Uterus (tissue), 4 donors: ENCODE results near the gene EIF6. TPM values are rescaled to one million over a fixed set of nuclear protein-coding genes. Genes with fewer than 3 reads are reported as not detected.

ENCODE experiments used
- DNase-seq, 2 donors: peaks; one replicate each; pipeline ENCODE4 v3.0.0-alpha.2; 2019 to 2020
- H3K27ac ChIP-seq, 2 donors: fragments of 200-600 bp; sonication (generic); 1 replicate in 1 of 2; 2 replicates in 1 of 2; pipeline ENCODE4 v1.5.1; 2016 to 2018
- H3K27me3 ChIP-seq, 2 donors: fragments of 200-600 bp; sonication (generic); one replicate each; pipeline ENCODE4 v1.5.1; 2018 to 2019; ENCODE audit warnings: control low read depth in 1 of 2
- H3K36me3 ChIP-seq, 2 donors: fragments of 200-600 bp; sonication (generic); one replicate each; pipeline ENCODE4 v1.5.1; 2019; ENCODE audit warnings: control low read depth in 1 of 2
- H3K4me1 ChIP-seq, 2 donors: fragments of 200-600 bp; sonication (generic); one replicate each; pipeline ENCODE4 v1.5.1; 2018 to 2019; ENCODE audit warnings: control low read depth in 1 of 2
- H3K4me3 ChIP-seq, 2 donors: fragments of 200-600 bp; sonication (generic); 1 replicate in 1 of 2; 2 replicates in 1 of 2; pipeline ENCODE4 v1.5.1; 2018 to 2019; ENCODE audit warnings: mild to moderate bottlenecking in 1 of 2
- H3K9me3 ChIP-seq, 2 donors: fragments of 200-600 bp; sonication (generic); one replicate each; pipeline ENCODE4 v1.5.1; 2019; ENCODE audit warnings: control low read depth in 1 of 2
- POLR2A ChIP-seq, 2 donors: fragments of 450-650 bp; IDR thresholded peaks; one replicate each; pipeline ENCODE4 v1.6.1; 2016; ENCODE audit warnings: antibody characterized with exemption in 2 of 2, mild to moderate bottlenecking in 1 of 2, moderate library complexity in 1 of 2
- intact Hi-C: fragments of 100-400 bp; cut with DNase I; formaldehyde crosslinking; loops from one replicate; pipeline ENCODE4 v1.15.1; 2023; ENCODE audit warnings: low total_unique reads
- total RNA-seq, 4 donors: library from RNA; depleted of rRNA in 3 of 4; stranded (reverse); fragments of >200 nt in 3 of 4; gene quantifications; one replicate each; pipeline versions ENCODE4 v1.1.0 to v1.2.4, GENCODE V29; 2014 to 2023
- TF ChIP-seq, protein P1 (sequence below), 4 experiments: fragments of 200-600 bp in 2 of 4; fragments of 450-650 bp in 2 of 4; sonication (generic) in 2 of 4; IDR thresholded peaks; one replicate each; pipeline ENCODE4 v1.5.1; 2016 to 2019; ENCODE audit warnings: antibody characterized with exemption in 4 of 4, mild to moderate bottlenecking in 2 of 4, moderate library complexity in 1 of 4
- donor health status: DM: yes; HTN: yes; CAD: no.

EIF6 gene
- total RNA-seq, 4 donors from 2014 or later: 33.8 to 80.9 (median 66.8) TPM

DNA sequence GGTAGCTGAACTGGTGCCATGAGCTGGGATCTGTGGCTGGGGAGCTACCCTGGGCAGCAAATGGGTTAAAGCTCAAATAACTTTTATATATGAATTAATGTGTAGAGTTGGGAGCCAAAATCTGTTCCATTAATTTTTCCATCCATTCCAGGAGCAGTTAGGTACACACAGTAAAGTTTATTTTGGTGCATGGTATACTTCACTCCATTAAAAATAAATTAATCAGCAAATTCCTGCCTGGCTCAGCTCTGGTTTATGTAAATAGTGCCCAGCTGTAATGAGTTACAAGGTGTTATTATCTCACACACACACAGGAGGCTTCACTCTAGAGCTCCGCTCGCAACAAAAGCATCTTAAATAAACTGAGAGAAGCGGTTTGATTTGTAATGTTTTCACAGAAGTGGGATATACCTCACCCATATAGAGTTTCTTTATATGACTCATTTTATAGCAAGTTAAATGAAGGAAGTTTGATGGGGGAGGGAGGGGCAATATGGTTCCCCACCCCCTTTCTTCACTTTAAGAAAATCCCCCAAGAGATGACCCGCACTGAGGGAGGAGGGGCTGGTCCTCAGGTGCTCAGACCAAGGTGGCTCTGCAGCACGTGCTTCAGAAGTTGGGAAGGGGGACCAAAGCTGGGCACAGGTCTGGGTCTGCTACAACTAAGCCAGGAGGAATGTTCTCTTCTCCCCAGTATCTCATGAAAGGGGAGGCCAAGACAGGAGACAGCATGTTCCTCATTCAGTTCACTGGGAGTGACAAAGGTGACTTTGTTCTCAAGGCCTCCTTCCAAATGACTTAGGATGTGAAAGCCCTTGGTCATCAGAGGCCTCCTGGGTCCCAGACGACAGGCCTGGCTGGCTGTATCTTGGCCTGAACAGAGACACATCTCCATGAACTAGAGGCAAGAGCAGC is 18.1 kb upstream of the EIF6 start:
- TF ChIP-seq, protein P1, sequence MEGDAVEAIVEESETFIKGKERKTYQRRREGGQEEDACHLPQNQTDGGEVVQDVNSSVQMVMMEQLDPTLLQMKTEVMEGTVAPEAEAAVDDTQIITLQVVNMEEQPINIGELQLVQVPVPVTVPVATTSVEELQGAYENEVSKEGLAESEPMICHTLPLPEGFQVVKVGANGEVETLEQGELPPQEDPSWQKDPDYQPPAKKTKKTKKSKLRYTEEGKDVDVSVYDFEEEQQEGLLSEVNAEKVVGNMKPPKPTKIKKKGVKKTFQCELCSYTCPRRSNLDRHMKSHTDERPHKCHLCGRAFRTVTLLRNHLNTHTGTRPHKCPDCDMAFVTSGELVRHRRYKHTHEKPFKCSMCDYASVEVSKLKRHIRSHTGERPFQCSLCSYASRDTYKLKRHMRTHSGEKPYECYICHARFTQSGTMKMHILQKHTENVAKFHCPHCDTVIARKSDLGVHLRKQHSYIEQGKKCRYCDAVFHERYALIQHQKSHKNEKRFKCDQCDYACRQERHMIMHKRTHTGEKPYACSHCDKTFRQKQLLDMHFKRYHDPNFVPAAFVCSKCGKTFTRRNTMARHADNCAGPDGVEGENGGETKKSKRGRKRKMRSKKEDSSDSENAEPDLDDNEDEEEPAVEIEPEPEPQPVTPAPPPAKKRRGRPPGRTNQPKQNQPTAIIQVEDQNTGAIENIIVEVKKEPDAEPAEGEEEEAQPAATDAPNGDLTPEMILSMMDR (IDR thresholded peaks at IDR 0.05): no peak
- TF ChIP-seq POLR2A (IDR thresholded peaks at IDR 0.05): no peak
- H3K27ac ChIP-seq: no peak overlapping the region
- intact Hi-C loops: loop anchor here (5.0 kb wide), 1 partner anchor 140 kb away; no protein-coding TSS in a partner anchor

DNA sequence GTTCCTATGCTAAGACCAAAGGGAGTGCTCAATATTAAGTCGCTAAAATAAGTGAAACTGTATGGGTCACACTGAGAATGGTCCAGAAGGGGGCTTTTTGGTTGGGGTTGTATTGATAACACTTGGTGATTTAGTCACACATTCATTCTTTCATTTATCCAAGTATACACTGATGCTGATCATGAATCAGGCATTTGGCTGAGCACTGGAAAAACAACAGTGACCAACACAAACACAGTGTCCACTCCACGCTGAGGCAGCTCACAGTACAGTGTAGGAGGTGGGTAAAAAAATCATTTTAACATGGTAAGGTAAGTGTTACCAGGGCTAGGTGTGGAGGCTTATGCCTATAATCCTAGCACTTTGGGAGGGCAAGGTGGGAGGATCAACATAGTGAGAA is 16.9 kb upstream of the EIF6 start:
- no peak for DNase-seq
- H3K27me3 ChIP-seq: no peaks in the 10 kb centered on the region
- no peak overlapping the region for H3K4me3 ChIP-seq
- H3K4me1 ChIP-seq: no peaks in the 10 kb centered on the region
- H3K9me3 ChIP-seq: no peaks in the 10 kb centered on the region
- H3K36me3 ChIP-seq: no peaks in the 10 kb centered on the region
- intact Hi-C loops: loop anchor here (5.0 kb wide), 1 partner anchor 141 kb away; no protein-coding TSS in a partner anchor
- no peak overlapping the region for H3K27ac ChIP-seq
- TF ChIP-seq, protein P1 (IDR thresholded peaks at IDR 0.05): no peak
- TF ChIP-seq POLR2A (IDR thresholded peaks at IDR 0.05): no peak

More for the DNA sequence above, 18.1 kb upstream of the EIF6 start:
- no peaks in the 10 kb centered on the region for H3K4me1 ChIP-seq
- DNase-seq: no peak
- H3K4me3 ChIP-seq: no peak overlapping the region
- no peaks in the 10 kb centered on the region for H3K27me3 ChIP-seq
- H3K36me3 ChIP-seq: no peaks in the 10 kb centered on the region
- H3K9me3 ChIP-seq: no peaks in the 10 kb centered on the region

DNA sequence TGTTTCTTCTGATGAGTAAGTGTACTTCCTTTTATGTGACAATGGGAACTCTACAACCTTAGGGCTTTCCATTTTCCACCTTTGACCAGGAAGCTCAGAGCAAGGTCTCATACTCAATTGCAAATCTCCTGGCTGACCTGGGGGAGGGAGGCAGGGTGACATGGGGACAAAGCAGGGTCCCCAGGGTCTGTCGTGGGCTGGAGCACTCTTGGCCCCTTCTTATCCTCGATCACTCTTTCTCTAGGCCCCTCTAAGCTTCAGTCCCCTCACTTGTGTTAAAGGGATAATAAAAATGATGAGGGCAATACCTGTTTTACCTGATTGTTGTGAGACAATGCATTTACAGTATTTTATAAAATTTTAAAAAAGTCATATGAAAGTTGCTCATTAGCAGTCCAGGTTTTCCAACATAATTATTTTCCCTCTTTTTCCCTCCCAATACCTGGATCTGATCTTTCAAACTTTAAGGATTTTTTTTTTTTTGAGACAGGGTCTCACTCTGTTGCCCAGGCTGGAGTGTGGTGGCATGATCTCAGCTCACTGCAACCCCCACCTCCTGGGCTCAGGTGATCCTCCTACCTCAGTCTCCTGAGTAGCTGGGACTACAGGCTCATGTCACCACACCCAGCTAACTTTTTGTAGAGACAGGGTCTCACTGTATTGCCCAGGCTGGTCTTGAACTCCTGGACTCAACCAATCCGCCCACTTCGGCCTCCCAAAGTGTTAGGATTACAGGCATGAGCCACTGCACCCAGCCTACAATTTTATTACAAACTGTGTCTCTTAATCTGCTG is 16.1 kb upstream of the EIF6 start:
- intact Hi-C loops: loop anchor here (5.0 kb wide), 1 partner anchor 142 kb away; no protein-coding TSS in a partner anchor
- Histone ChIP-seq H3K27me3 (no peaks in the 10 kb centered on the region), H3K9me3 (no peaks in the 10 kb centered on the region), H3K4me1 (no peaks in the 10 kb centered on the region), H3K36me3 (no peaks in the 10 kb centered on the region), H3K27ac (no peak overlapping the region), H3K4me3 (no peak overlapping the region)
- DNase-seq: no peak
- TF ChIP-seq, protein P1 (IDR thresholded peaks at IDR 0.05): no peak
- TF ChIP-seq POLR2A (IDR thresholded peaks at IDR 0.05): no peak

DNA sequence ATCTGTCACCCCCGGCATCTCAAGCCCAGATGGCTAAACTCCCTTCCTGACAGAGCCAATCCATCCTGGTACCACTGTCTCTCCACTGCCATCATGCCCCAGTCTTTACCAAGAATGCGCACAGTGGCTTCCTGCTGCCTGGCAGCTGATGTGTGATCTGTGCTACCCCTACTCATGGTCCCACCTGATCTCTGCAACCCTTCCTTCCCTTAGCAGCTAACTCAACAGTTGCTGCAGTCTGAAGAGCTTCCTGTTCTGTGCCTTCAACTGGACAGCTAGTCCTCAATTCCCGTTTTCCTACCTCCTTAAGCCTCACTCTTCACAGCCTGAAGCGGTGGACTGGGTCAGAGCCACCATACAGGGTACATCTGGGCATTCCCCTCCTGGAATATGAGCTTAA is 15.2 kb upstream of the EIF6 start:
- Histone ChIP-seq H3K27ac (no peak overlapping the region), H3K4me3 (no peak overlapping the region), H3K4me1 (no peaks in the 10 kb centered on the region), H3K36me3 (no peaks in the 10 kb centered on the region), H3K27me3 (no peaks in the 10 kb centered on the region), H3K9me3 (no peaks in the 10 kb centered on the region)
- intact Hi-C loops: loop anchor here (5.0 kb wide), 1 partner anchor 143 kb away; no protein-coding TSS in a partner anchor
- TF ChIP-seq POLR2A (IDR thresholded peaks at IDR 0.05): no peak
- TF ChIP-seq, protein P1 (IDR thresholded peaks at IDR 0.05): no peak
- no peak for DNase-seq
